ENCODE data around the gene FAM149B1.

The FAM149B1 gene

GRCh38 chr10:73211106-73211811 is 43.3 kb downstream of the FAM149B1 start:
- no peak overlapping the region for H3K4me3 ChIP-seq (replicated peaks in 1 of 2; ENCODE audit: low read depth in 2 of 2, low read length in 2 of 2)
- no peak for DNase-seq (ENCODE audit: low read depth in 2 of 2)
- TF ChIP-seq CTCF (IDR thresholded peaks at IDR 0.05; ENCODE audit: low read depth, low read length) = no peak

GRCh38 chr10:73215749-73216148 is 47.8 kb downstream of the FAM149B1 start:
- H3K4me3 ChIP-seq (replicated peaks in 1 of 2; ENCODE audit: low read depth in 2 of 2, low read length in 2 of 2) = no peak overlapping the region
- DNase-seq (ENCODE audit: low read depth in 2 of 2) = no peak
- TF ChIP-seq CTCF (IDR thresholded peaks at IDR 0.05; ENCODE audit: low read depth, low read length) = no peak

- no peak for TF ChIP-seq CTCF (IDR thresholded peaks at IDR 0.05; ENCODE audit: low read depth, low read length)
- no peak for DNase-seq (ENCODE audit: low read depth in 2 of 2)
- no peak overlapping the region for H3K4me3 ChIP-seq (replicated peaks in 1 of 2; ENCODE audit: low read depth in 2 of 2, low read length in 2 of 2)
Observed at GRCh38 chr10:73217628-73218027, 49.7 kb downstream of the FAM149B1 start.

- DNase-seq (ENCODE audit: low read depth in 2 of 2) = peak; percentile 43 to 53
- no peak overlapping the region for H3K4me3 ChIP-seq (replicated peaks in 1 of 2; ENCODE audit: low read depth in 2 of 2, low read length in 2 of 2)
- TF ChIP-seq CTCF (IDR thresholded peaks at IDR 0.05; ENCODE audit: low read depth, low read length) = peak; percentile 46
Observed at GRCh38 chr10:73218431-73219191, 50.7 kb downstream of the FAM149B1 start.

- DNase-seq (ENCODE audit: low read depth in 2 of 2) = no peak
- H3K4me3 ChIP-seq (replicated peaks in 1 of 2; ENCODE audit: low read depth in 2 of 2, low read length in 2 of 2) = no peak overlapping the region
- no peak for TF ChIP-seq CTCF (IDR thresholded peaks at IDR 0.05; ENCODE audit: low read depth, low read length)
Observed at GRCh38 chr10:73219384-73219783, 51.5 kb downstream of the FAM149B1 start.

GRCh38 chr10:73220989-73221388 is 53.1 kb downstream of the FAM149B1 start:
- TF ChIP-seq CTCF (IDR thresholded peaks at IDR 0.05; ENCODE audit: low read depth, low read length) = no peak
- DNase-seq (ENCODE audit: low read depth in 2 of 2) = no peak
- H3K4me3 ChIP-seq (replicated peaks in 1 of 2; ENCODE audit: low read depth in 2 of 2, low read length in 2 of 2) = no peak overlapping the region

All from cardiac fibroblast (primary cell).